SW 1271 (cell line): ENCODE measurements around the gene MARCHF10.

Experiments used
- DNase-seq, 2 experiments: peaks; one replicate each; lab custom pipeline; 2025; lab: John Stamatoyannopoulos, UW

MARCHF10 gene

DNA sequence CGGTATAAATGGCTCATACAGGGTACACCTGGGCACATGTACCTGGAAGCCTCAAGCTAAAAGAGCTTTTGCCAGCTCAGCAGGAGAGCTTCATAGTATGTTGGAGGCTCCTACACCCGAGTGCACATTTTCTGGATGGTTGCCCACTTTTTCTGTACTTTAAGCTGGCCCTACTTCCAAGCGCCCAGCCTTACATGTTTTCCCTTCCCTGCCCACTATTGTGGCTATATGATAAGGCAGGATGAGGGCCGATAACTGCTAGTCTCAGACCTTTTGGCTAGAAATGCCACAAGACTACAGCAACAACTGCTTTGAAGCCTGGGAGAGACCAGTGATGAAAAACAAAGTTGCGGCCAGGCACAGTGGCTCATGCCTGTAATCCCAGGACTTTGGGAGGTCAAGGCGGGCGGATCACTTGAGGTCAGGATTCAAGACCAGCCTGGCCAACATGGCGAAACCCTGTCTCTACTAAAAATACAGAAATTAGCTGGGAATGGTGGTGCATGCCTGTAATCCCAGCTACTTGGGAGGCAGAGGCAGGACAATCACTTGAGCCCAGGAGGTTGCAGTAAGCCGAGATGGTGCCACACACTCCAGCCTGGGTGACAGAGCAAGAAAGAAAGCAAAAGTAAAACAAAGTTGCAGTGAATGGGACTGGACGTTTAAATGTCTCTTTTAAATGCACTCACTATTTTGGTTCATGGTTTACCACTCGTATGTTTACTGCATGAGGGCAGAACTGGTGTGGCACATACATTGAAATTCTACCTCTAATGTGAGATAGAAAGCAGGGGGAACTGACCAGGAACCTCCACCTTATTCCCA is 14.2 kb upstream of the MARCHF10 start:
- no peak for DNase-seq

DNA sequence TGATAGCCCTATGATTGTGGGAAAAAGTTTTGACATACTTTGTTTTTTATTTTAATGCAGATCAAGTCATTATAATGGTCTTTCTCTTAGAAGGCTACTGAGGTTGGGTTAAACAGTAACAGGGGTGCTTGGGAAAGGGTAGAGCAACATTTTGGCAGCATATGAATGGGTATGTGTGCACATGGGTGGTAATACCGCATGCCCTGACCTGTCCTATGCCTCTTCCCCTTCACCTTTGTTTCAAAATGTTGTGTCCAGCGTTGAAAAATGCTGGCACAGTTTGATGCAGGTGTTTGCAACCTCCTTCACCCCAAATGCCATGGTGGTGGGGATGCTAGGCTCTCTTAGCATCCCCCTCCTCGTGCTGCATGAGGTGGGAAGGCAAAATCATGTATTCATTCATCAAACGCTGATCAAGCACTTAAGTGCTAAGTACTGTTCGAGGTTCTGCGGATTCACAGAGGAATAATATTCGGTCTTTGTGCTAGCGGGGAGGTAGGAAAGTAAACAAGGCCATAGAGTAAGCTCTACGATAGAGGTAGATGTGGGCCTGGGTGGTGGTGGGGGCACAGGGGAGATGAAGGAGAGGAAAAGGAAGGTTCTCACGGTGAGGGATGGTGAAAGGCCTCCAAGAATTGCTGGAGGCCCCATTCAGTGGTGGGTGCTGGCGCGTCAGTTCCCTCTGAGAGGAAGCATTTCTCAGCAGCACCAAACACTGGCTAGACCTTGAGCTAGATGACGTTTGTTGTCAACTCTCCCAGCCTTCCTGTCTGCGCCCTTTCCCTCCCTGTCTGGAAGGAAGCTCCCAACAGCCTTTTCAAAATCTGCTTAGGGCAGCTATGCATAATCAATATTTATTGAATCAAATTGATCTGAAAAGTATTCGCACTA is 13.3 kb upstream of the MARCHF10 start:
- DNase-seq = no peak

DNA sequence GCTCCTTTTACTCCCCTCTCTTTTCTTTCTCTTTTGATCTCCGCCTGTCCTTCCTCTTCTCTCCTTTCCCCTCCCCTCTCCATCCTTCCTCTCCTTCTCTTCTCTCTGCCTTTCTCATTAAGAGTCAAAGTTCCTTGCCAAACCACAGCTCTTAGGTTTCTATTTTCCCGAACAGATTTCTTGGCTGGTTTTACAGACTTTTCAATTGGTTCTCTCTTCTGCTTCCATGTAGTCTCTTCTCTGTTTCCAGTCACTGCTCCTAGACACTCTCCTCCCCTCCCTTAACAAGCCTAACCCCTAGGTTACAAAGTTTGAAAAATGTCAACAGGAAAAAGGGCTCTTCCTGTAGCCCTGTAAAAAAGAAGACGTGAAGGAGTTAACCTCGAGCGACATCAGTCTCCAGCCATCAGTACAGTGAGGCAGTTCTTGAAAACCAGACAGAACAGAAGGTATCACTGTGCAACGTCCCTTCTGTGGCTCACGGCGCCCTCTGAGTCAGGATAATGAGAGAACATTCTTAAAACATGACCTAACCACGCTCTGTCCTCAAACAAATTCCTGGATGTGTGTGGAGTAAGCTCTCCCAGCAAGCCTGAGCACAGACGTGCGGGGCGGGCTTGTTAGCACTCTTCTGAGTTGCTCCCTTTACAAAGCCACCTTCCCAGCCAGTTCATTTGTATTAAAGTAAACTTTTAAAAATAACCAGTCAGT is 11.6 kb upstream of the MARCHF10 start:
- peak; percentile 73 to 94 for DNase-seq

DNA sequence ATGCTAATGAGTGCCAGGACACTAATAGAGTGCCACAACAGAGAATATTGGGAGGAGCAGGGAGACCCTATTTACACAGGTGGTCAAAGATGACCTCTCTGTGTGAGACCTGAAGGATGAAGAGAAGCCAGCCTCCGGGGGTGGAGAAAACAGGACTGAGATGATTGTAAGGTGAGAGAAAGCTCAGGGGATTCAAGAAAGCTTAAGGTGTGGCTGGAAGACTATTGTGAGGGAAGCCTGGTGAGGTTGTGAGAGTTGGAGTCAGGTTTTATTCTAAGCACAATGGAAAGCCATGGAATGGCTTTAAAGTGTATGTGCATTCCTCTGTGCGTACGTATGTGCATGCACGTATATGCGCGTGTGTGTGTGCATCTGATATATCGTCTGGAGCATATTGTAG is 10.4 kb upstream of the MARCHF10 start:
- no peak for DNase-seq

DNA sequence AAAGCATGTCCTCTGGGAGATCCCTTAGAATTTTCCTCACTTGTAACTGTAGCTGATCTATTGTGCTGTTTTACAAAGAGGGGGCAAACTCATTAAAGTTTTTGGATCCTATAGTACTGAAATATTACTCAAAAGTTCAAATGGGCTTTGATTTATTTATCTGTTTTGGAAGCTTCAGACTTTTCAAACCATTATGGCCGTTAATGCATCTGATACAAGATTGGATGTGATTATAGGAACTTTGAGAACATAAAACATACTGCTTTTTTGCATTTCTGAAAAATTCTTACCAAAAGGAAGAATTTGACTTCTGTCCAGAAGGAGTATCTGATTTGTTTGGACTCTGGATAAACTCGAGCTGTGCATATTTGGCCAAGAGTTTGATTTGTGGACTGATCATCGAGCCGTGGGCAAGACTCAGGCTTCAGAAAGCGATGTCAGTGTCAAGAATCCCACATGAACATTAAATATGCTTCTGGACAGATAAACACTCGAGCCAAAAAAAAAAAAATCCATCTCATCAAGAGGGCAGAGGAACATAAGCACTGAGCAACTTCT is 8.2 kb upstream of the MARCHF10 start:
- DNase-seq = no peak

DNA sequence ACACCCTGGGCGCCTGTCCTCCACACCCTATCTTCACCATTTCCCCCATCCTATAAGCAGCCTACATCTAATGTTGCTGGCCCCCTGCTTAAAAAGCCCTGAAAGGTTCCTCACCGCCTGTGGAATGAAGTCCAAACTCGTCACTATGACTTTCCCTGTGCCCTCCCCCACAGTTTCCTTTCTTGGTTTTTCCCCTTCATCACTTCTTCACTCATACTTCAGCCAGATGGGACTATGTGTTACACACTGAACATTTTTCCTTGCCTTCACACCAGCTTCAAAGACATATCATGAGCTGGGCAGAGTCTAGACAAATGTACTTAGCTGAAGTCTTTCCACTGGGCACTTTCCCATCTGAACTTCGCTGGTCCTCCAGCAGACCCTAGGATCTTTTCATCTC is 1.5 kb upstream of the MARCHF10 start:
- DNase-seq = no peak

DNA sequence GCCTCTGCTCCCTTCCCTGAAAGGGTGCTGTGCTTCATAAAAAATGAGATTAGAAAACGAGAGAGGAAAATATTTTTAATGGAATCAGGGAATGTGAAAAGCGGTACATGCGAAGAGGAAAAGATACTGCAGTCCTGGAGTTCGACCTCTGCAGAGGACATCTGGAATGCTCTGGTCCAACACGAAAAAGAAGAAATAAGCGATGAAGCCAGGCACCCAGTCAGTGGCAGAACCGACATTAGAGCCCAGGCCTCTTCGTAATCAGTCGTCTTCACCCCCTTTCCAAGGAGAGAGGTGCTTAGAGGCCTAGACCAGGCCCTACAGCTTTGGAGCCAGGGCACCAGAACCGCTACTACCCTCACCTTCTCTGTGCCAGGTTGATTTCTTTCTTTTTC is 459 bp upstream of the MARCHF10 start:
- no peak for DNase-seq

DNA sequence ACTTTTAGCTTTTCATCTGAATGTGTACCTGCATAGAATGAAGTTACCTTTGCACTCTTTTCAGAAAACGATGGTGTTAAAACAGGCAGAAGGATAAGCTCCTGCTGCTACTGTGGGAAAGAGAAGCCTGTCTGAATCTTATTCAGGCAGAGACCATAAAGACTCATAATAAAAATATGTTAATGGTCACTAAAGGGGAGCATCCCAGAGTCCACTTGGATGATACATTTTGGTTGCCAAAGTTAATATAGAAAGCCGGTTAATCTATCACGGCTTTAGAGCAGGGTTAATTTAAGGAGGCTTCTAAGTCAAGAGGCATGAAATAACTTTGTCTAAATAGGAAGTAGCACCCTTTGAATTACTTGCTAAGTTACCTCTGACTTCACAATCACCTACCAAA is 2.9 kb downstream of the MARCHF10 start:
- DNase-seq = no peak

DNA sequence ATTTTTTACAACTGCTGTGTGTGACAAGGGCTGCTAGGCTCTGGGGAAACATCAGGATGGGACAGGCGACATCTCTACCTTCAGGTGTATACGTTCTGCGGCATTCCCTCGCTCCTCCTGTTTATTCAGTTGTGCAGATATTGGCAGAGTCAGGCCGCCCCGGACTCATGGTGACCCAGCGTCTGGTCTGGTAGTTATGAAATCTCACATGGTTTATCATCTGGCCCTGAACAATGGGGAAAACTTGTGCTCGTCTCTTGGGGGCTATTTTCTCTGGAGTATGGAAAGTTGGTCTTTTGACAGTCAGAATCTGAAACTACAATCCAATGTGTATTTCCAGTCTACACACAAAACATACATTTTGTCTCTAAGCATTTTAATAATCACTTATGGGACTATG is 3.3 kb downstream of the MARCHF10 start:
- no peak for DNase-seq

DNA sequence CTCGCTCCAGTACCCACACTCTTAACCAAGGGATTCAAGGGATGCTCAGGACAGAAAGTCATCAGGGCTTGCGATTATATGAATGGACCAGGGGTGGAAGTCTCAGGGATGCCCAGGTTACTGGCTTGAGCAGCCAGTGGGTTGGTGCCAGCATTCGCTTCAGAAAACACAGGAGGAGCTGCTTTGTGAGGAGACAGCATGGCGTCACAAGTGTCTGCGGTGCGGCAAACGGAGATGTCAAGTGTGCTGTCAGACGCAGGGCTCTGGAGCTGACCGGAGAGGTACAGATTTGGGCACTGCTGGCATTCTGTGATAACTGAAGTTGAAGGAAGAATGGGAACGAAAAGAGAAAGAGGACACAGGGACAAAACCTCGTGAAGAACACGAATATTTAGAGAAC is 4.1 kb downstream of the MARCHF10 start:
- DNase-seq = no peak

DNA sequence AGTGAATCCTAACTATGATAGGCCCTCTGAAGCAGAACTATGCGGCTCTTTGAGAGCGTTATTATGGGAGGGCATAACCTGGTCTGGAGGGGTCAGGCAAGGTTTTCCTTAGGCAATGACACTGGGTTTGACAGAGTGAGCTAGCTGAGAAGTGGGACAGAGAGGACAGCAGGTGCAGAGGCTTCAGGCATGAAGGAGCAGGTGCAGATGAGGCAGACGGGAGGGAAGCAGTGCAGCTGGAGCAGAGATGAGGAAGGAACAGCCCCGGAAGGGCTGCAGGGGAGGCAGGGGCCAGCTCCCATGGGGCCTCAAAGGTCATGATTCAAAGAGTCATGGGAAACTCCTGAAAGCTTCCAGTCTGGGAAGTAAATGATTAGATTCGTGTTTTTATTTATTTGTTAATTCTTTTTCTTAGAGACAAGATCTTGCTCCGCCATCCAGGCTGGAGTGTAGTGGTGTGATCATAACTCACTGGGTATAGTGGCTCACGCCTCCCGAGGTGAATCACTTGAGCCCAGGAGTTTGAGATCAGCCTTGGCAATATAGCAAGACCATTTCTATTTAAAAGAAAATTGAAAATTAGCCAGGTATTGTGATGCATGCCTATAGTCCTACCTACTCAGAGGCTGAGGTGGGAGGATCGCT is 5.4 kb downstream of the MARCHF10 start:
- no peak for DNase-seq

DNA sequence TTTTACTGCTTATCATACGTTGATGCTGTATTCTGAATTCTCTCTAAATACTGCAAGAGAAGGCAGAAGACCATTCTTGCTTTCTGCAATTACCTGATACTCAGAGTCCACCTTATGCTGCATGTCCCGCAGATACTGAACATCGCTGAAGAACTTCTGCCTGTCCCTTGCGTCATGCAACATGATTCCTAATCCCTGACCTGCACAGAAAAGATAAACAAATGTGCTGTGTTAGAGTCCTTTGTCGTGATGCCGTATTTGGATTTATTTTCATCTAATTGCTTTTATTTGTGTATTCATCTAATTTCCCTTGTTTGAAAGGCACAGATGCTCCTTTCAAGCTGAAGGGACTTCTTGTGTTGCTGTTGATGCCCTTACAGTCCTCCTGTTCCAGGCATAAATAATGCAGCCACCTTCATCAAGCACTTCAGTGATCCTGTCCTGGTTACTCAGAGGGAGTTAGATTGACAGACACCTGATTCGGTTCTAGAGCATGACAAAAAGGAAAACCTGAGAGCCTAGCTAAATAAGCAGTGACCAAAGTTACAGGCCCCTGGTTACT is 6.5 kb downstream of the MARCHF10 start:
- no peak for DNase-seq

DNA sequence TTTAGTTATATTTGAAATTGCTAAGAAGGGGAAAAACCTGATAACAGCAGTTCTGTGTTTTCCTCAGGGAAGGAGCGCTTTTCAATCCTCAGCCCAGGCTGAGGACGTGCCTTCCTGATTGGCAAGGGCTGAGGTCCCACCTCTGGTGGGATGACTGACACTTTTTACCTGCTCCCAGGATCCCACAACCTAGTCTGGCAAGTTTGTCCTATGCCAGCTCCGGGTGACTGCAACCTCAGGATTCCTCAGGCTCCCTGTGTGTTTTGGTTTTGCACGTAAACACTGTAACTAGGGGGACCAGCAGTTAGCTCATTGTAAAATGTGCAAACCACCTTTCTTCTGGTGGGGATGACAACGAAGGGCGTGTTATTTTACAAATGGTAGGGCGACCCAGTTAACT is 7.5 kb downstream of the MARCHF10 start:
- DNase-seq = no peak

DNA sequence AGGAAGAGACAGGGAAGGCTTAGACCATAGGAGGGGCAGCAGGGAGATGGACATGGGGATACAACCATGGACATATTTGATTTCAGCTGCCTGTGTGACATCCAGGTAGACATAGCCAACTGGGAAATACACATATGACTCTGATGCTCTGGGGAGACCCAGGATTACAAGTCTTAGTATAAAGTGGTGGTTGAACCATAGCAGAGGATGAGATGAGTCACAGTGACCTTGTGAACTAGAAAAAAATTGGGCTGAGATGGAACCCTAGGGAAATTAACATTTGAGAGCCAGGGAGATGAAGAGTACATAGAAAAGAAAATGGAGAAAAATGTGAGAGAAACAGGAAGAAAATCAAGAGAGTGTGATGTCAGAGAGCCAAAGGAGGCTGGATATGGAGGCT is 10.2 kb downstream of the MARCHF10 start:
- DNase-seq = no peak

DNA sequence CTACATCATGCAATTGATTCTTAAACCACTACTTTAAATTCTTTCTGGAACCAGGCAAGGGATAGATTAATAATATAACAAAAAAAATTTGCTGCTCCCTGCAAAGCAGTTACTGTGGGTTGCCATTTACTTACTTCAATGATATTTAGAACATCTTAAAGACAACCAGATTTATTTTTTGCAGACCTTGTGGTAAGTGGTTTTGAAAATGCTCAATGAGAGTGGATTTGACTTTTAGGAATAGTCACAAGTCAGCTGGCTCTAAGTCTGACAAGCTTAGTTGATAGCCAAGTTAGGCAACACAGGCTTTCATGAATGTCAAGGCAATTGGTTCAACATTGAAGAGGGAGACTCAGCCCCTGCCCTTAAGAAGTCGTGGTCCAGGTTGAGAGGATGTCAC is 11.8 kb downstream of the MARCHF10 start:
- DNase-seq = no peak

DNA sequence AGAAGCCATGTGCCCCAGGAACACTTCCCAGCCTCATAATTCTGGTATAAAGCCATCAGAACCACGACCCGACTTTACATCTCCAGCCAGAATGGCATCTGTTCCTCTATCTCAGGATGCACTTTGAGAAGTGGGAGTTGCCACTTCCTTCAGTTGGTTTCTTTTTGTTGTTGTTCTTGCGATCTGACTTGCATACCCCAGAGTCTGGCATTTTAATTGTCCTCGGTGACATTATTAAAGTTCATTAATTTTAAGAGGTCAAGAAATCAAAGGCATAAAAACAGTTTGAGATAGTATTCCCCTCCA is 13.5 kb downstream of the MARCHF10 start:
- DNase-seq = no peak

DNA sequence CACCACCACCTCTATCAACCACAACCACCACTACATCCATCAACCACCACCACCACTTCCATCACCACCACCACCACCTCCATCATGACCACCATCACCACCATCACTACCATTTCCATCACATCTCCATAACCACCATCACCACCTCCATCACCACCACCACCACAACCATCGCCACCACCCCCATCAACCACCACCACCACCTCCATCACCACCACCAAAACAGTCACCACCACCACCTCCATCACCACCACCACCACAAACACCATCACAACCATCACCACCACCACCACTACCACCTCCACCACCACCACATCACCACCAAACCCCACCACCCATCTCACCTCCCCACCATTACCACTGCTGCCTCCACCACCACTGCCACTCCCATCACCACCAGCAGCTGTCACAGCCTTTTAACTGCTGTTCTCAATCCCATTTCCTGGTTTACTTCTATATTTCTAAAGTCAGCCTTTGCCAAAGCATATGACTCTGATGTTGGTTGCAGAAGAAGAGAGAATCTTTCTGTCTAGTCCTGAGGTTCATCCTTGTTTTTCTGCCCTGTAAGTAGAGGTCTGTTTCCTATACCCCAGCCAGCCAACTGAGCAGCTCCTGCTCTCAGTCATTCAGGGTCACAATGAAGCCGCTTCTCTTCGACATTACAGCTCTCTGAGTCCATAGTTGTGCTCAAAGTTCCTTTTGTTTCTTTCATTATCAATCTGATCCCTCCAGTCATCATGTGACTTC is 14.0 kb downstream of the MARCHF10 start:
- DNase-seq = no peak

DNA sequence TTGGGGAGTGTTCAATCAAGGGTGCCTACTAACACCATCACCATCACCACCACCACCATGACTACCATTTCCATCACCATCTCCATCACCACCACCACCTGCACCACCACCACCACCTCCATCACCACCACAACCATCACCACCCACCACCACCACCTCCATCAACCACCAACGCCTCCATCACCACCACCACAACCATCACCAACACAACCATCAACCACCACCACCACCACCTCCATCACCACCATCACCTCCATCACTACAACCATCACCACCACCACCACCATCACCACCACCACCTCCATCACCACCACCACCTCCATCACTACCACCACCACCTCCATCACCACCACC is 15.7 kb downstream of the MARCHF10 start:
- DNase-seq = no peak

DNA sequence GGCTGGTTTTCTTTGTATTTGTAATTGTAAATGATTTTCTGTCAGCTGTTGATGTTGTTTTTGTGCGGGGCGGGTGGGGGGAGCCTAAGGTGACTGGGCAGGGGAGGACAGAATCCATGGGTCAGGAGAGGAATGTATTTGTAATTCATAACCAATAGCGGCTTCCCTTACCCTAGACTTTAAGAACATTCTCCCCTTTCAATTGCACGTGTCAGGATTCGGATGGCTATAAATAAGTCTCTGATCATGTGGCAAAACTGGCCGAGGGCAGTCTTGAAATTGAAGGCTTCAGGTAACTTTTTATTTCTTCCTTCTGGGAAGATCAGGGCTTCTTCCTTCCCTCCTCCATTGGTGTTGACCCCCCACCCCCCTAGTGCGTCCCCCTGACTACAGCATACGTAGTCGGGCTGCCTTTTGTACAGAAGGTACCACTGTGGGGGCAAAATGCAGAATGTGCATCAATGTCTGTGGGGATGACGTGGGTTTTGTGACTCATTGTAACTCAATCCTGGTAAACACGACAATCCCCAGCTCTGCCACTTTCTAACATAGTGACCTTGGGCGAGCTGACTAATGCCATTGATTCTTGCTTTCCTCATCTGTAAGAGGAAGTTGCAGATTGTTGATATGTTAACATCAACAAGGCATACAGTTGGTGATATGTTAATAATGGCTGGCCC is 16.2 kb downstream of the MARCHF10 start:
- DNase-seq = peak; percentile 27 to 39

DNA sequence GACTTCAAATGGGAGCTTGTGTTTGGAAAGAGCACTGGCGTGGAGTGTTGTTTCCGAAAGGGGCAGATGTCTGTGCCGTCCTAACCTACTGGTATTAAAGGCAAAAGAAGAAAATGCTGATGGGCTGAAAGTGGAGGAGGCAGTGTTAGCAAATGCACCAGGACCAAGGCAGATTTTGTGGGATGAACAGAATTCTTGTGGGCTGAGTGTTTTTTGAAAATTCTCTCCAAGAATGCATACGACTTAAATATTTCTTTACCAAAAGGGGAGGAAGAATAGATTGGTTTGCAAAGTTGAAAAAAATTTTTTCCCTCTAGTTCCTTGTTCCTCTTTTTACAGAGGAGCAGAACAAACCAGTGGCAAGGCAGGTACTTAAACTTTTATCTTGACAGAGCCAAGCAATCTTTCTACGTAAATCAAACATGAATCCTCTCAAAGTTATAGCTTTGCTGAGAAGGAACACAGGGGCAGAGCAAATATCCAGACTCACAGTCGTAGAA is 16.8 kb downstream of the MARCHF10 start:
- DNase-seq = no peak
